ENCODE results near the gene CHCHD4. TPM values are rescaled to one million over a fixed set of nuclear protein-coding genes. Genes with fewer than 3 reads are reported as not detected.

CHCHD4 gene
- total and polyA plus RNA-seq, 10 of the 15 experiments (the other 5 are each of a cell fraction or from before 2014, with no cell fraction given): 21.0 to 46.8 (median 29.0) TPM

GRCh38 chr3:14092464-14092863 lies 32.2 kb downstream of the CHCHD4 start:
- WGBS (ENCODE audit: insufficient coverage, insufficient replicate concordance, low lambda C conversion rate, missing lambda C conversion rate): 98% methylated on average over 2 of the region's 2 CpGs
- BruUV-seq (replicated peaks): no TSS peak
- CTCF ChIA-PET: no interaction called here
- TF ChIP-seq ZSCAN29 (IDR thresholded peaks at IDR 0.05) (no peak), NFIC (IDR thresholded peaks at IDR 0.05; ENCODE audit: low read depth, low read length) (no peak), CHD2 (IDR thresholded peaks at IDR 0.05; ENCODE audit: borderline replicate concordance, low read depth, low read length) (no peak), KDM1A (IDR thresholded peaks at IDR 0.05; ENCODE audit: borderline replicate concordance) (no peak), NR2C2 (IDR thresholded peaks at IDR 0.05; ENCODE audit: borderline replicate concordance, control insufficient read depth, insufficient read length, low read depth) (no peak), ZNF622 (IDR thresholded peaks at IDR 0.05) (no peak), POU2F2 (IDR thresholded peaks at IDR 0.05; ENCODE audit: borderline replicate concordance, low read depth, low read length) (no peak), TARDBP (IDR thresholded peaks at IDR 0.05; ENCODE audit: borderline replicate concordance) (no peak), RELA (IDR thresholded peaks at IDR 0.05; ENCODE audit: borderline replicate concordance, partially characterized antibody) (no peak), SIX5 (IDR thresholded peaks at IDR 0.05; ENCODE audit: low read depth, low read length, severe bottlenecking) (no peak), CREB1 (IDR thresholded peaks at IDR 0.05; ENCODE audit: low read depth) (no peak), NR2C1 (IDR thresholded peaks at IDR 0.05) (no peak), ZBTB4 (CRISPR knock-in tag; IDR thresholded peaks at IDR 0.05) (no peak), JUNB (IDR thresholded peaks at IDR 0.05) (no peak)
- TF ChIP-seq, protein P1, sequence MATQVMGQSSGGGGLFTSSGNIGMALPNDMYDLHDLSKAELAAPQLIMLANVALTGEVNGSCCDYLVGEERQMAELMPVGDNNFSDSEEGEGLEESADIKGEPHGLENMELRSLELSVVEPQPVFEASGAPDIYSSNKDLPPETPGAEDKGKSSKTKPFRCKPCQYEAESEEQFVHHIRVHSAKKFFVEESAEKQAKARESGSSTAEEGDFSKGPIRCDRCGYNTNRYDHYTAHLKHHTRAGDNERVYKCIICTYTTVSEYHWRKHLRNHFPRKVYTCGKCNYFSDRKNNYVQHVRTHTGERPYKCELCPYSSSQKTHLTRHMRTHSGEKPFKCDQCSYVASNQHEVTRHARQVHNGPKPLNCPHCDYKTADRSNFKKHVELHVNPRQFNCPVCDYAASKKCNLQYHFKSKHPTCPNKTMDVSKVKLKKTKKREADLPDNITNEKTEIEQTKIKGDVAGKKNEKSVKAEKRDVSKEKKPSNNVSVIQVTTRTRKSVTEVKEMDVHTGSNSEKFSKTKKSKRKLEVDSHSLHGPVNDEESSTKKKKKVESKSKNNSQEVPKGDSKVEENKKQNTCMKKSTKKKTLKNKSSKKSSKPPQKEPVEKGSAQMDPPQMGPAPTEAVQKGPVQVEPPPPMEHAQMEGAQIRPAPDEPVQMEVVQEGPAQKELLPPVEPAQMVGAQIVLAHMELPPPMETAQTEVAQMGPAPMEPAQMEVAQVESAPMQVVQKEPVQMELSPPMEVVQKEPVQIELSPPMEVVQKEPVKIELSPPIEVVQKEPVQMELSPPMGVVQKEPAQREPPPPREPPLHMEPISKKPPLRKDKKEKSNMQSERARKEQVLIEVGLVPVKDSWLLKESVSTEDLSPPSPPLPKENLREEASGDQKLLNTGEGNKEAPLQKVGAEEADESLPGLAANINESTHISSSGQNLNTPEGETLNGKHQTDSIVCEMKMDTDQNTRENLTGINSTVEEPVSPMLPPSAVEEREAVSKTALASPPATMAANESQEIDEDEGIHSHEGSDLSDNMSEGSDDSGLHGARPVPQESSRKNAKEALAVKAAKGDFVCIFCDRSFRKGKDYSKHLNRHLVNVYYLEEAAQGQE (IDR thresholded peaks at IDR 0.05; ENCODE audit: low read depth, low read length): no peak
- TF ChIP-seq, protein P2, sequence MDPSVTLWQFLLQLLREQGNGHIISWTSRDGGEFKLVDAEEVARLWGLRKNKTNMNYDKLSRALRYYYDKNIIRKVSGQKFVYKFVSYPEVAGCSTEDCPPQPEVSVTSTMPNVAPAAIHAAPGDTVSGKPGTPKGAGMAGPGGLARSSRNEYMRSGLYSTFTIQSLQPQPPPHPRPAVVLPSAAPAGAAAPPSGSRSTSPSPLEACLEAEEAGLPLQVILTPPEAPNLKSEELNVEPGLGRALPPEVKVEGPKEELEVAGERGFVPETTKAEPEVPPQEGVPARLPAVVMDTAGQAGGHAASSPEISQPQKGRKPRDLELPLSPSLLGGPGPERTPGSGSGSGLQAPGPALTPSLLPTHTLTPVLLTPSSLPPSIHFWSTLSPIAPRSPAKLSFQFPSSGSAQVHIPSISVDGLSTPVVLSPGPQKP (IDR thresholded peaks at IDR 0.05; ENCODE audit: low read depth, low read length): no peak
- TF ChIP-seq, protein P3, sequence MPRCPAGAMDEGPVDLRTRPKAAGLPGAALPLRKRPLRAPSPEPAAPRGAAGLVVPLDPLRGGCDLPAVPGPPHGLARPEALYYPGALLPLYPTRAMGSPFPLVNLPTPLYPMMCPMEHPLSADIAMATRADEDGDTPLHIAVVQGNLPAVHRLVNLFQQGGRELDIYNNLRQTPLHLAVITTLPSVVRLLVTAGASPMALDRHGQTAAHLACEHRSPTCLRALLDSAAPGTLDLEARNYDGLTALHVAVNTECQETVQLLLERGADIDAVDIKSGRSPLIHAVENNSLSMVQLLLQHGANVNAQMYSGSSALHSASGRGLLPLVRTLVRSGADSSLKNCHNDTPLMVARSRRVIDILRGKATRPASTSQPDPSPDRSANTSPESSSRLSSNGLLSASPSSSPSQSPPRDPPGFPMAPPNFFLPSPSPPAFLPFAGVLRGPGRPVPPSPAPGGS (IDR thresholded peaks at IDR 0.05; ENCODE audit: borderline replicate concordance, insufficient read depth, low read depth, low read length, poor library complexity, severe bottlenecking): no peak
- in situ Hi-C loops (cut with MboI) (no loop called here), intact Hi-C loops (cut with micrococcal nuclease; ENCODE audit: unreplicated experiment) (no loop called here)
- Histone ChIP-seq H3K36me3 (ENCODE audit: control insufficient read depth in 2 of 2, insufficient read depth in 2 of 2, low read length in 1 of 2) (no peaks in the 10 kb centered on the region), H3K9ac (ENCODE audit: control insufficient read depth, insufficient read depth, low read length) (no peak overlapping the region), H3K27me3 (replicated peaks in 1 of 2; ENCODE audit: control insufficient read depth in 2 of 2, insufficient read depth in 2 of 2, low read length in 1 of 2) (no peaks in the 10 kb centered on the region; a peak in 1 of 4 replicates), H3K79me2 (ENCODE audit: control insufficient read depth, insufficient read depth, low read length) (no peaks in the 10 kb centered on the region), H3K4me3 (no peak overlapping the region), H3K4me1 (ENCODE audit: control insufficient read depth, insufficient read depth, low read length) (no peaks in the 10 kb centered on the region), H3K4me2 (ENCODE audit: control insufficient read depth, insufficient read depth) (no peak overlapping the region), H3K9me3 (replicated peaks; ENCODE audit: control insufficient read depth, insufficient read depth, low read length) (peaks cover 2% of the 10 kb centered on the region; the same call in 2 of the 3 replicates), H2AFZ (ENCODE audit: control insufficient read depth, low read depth, low read length) (no peak overlapping the region), H4K20me1 (ENCODE audit: control insufficient read depth, insufficient read depth) (no peaks in the 10 kb centered on the region), H3K27ac (ENCODE audit: control insufficient read depth, insufficient read depth) (no peak overlapping the region)
- SMC1A ChIA-PET (ENCODE audit: uncharacterized antibody, unreplicated experiment): no interaction called here
- POLR2A ChIA-PET: no interaction called here
- RAD21 ChIA-PET (ENCODE audit: unreplicated experiment): no interaction called here
- ATAC-seq: no peak
- DNase-seq (ENCODE audit: low read depth, low spot score): no peak
- FAIRE-seq: no peak

All from GM12878 (cell line).